ENCODE data around the gene SCD5. TPM values are rescaled to one million over a fixed set of nuclear protein-coding genes. Genes with fewer than 3 reads are reported as not detected.
"Not testable (repeated sequence)": the region's sequence is repeated elsewhere in the genome, so short reads cannot be mapped to it uniquely, and the experiment has no call there.

The SCD5 gene
- total and polyA plus RNA-seq, 2 of the 13 experiments (the other 11 are each of a cell fraction or from before 2014, with no cell fraction given), result not detected

GRCh38 chr4:82816874-82817273 lies 18.3 kb upstream of the SCD5 start:
- TF ChIP-seq RBM22 (optimal IDR thresholded peaks at IDR 0.05; ENCODE audit: low read length) (peak; percentile 70), POLR2AphosphoS5 (IDR thresholded peaks at IDR 0.05; ENCODE audit: low read depth, low read length) (peak; percentile 12; the same call in 1 of the 2 replicates)
- H2AFZ ChIP-seq (ENCODE audit: low read length); H3K4me1 ChIP-seq (ENCODE audit: insufficient read depth, low read length); ATAC-seq; DNase-seq (ENCODE audit: low spot score); intact Hi-C loops (cut with micrococcal nuclease; ENCODE audit: unreplicated experiment); H3K4me2 ChIP-seq (ENCODE audit: low read depth, low read length); H3K27ac ChIP-seq (ENCODE audit: extremely low read length, insufficient read depth, low read length); POLR2A ChIA-PET; H3K79me2 ChIP-seq (ENCODE audit: insufficient read depth, low read length); H3K27me3 ChIP-seq (ENCODE audit: control insufficient read depth in 1 of 2, insufficient read depth in 2 of 2, low read length in 2 of 2); H3K4me3 ChIP-seq (replicated peaks in 1 of 3; ENCODE audit: insufficient read depth in 1 of 3, low read depth in 2 of 3, low read length in 3 of 3); CTCF ChIA-PET (ENCODE audit: low intra/inter-chr PET ratio, low total read pairs); BruUV-seq (replicated peaks); H4K20me1 ChIP-seq (ENCODE audit: insufficient read depth, low read length); H3K9ac ChIP-seq (ENCODE audit: insufficient read depth, low read depth, low read length); FAIRE-seq; in situ Hi-C loops (cut with HindIII; ENCODE audit: extremely low pct_ligation_motif_present, low pct_unique_long_range_greater_than_20kb); H3K9me3 ChIP-seq (ENCODE audit: low read length): not testable (repeated sequence)
- peaks cover 5 to 33% of the 10 kb centered on the region in 2 experiments for H3K36me3 ChIP-seq (replicated peaks in 1 of 2; ENCODE audit: control insufficient read depth in 1 of 2, insufficient read depth in 2 of 2, low read length in 2 of 2)
- 94% methylated on average over 6 of the region's 6 CpGs for WGBS (ENCODE audit: low lambda C conversion rate)

DNA sequence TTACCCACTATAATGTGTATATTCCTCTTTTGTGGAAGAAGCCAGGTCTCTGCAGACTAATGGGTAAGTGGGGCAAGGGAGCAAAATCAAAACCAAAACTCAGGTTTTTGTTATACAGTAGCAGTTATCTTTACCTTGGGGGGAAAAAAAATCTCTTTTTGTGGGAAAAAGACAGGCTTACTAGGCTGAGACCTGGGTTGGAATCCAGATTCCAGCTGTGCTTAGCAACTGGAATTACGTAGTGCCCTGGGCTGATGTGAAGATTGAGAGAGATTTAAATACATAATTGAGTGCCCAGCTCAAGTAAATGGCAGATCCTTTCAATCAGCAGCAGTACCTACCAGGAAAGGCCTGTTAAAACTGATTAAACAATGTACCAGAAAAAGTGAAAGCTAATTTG lies 15.4 kb upstream of the SCD5 start:
- peaks cover 2 to 10% of the 10 kb centered on the region in 2 experiments for H3K36me3 ChIP-seq (replicated peaks in 1 of 2; ENCODE audit: control insufficient read depth in 1 of 2, insufficient read depth in 2 of 2, low read length in 2 of 2)
- in situ Hi-C loops (cut with HindIII; ENCODE audit: extremely low pct_ligation_motif_present, low pct_unique_long_range_greater_than_20kb), result no loop called here
- H3K4me3 ChIP-seq (replicated peaks in 1 of 3; ENCODE audit: insufficient read depth in 1 of 3, low read depth in 2 of 3, low read length in 3 of 3), result no peak overlapping the region
- H4K20me1 ChIP-seq (ENCODE audit: insufficient read depth, low read length), result no peaks in the 10 kb centered on the region
- H2AFZ ChIP-seq (ENCODE audit: low read length), result no peak overlapping the region
- BruUV-seq (replicated peaks), result no TSS peak
- H3K27ac ChIP-seq (ENCODE audit: extremely low read length, insufficient read depth, low read length), result no peak overlapping the region
- ATAC-seq (peak; percentile 3), FAIRE-seq (no peak), DNase-seq (ENCODE audit: low spot score) (no peak)
- no peak overlapping the region for H3K9ac ChIP-seq (ENCODE audit: insufficient read depth, low read depth, low read length)
- intact Hi-C loops (cut with micrococcal nuclease; ENCODE audit: unreplicated experiment), result no loop called here
- H3K4me2 ChIP-seq (ENCODE audit: low read depth, low read length), result no peak overlapping the region
- WGBS (ENCODE audit: low lambda C conversion rate), result 73% methylated on average over 1 of the region's 1 CpG
- H3K4me1 ChIP-seq (ENCODE audit: insufficient read depth, low read length), result peaks cover 17% of the 10 kb centered on the region
- H3K9me3 ChIP-seq (ENCODE audit: low read length), result no peaks in the 10 kb centered on the region
- no peaks in the 10 kb centered on the region for H3K79me2 ChIP-seq (ENCODE audit: insufficient read depth, low read length)
- H3K27me3 ChIP-seq (ENCODE audit: control insufficient read depth in 1 of 2, insufficient read depth in 2 of 2, low read length in 2 of 2), result no peaks in the 10 kb centered on the region
- TF ChIP-seq SSRP1 (CRISPR knock-in tag; IDR thresholded peaks at IDR 0.05) (0 out of 2 replicates have a peak, but pooled peaks have one; percentile 4), ZNF609 (CRISPR knock-in tag; IDR thresholded peaks at IDR 0.05; ENCODE audit: borderline replicate concordance) (no peak)
- CTCF ChIA-PET (ENCODE audit: low intra/inter-chr PET ratio, low total read pairs), result no interaction called here
- POLR2A ChIA-PET, result no interaction called here
